GM19324 (cell line): Measurements from ENCODE around the gene PPP1R1B.

Experiments used
- ATAC-seq: cut with Tn5 transposase; IDR thresholded peaks from one replicate; pipeline ENCODE4 v1.9.1; 2021; ENCODE audit warnings: mild to moderate bottlenecking, moderate library complexity; ENCODE audit not compliant: unreplicated experiment, low FRiP score

Gene PPP1R1B

DNA sequence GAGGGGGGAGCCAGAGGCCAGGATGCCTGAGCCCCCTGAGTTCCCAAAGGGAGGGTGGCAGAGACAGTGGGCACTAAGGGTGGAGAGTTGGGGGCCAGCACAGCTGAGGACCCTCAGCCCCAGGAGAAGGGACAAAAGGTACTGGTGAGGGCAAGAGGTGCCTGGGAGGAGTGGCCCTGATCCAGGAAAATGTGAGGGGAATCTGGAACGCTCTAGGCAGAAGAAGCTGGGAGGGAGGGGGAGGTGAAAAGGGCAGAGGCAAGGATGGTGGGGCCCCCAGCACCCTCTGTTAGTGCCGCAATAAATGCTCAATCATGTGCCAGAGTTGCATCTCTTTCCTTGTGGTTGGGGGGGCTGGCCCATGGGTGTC, 39.5 kb downstream of the PPP1R1B start:
- ATAC-seq: no peak

DNA sequence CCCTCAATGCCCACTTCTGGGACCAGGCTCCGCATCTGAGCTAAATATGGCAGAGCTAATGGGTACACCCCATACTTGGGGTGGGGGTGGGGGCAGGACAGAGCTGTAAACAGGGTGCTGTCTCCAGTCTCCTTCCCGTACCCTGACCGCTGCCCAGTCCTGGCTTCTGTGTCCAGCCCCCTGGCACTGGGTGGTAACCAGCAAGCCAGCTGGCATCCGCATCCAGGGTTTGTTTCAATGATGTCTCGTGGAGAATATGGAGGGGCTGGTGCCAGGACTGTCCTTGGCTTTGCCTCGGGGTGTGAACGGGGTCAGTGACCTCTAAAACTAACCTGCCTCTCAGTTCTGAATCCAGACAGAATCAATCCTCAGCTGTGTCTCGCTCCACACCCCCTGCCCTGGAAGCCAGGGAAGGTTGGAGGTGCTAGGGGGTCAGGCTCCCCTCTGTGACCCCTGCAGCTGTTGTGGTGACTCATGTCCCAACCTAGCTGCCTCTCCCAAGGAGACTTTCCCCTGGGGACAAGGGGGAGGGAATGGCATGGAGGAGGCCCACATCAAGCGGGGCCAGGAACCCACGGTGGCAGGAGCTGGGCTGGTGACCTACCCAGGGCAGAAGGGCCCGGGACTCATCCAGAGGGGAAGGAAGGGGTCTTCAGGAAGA, 40.0 kb downstream of the PPP1R1B start:
- no peak for ATAC-seq

DNA sequence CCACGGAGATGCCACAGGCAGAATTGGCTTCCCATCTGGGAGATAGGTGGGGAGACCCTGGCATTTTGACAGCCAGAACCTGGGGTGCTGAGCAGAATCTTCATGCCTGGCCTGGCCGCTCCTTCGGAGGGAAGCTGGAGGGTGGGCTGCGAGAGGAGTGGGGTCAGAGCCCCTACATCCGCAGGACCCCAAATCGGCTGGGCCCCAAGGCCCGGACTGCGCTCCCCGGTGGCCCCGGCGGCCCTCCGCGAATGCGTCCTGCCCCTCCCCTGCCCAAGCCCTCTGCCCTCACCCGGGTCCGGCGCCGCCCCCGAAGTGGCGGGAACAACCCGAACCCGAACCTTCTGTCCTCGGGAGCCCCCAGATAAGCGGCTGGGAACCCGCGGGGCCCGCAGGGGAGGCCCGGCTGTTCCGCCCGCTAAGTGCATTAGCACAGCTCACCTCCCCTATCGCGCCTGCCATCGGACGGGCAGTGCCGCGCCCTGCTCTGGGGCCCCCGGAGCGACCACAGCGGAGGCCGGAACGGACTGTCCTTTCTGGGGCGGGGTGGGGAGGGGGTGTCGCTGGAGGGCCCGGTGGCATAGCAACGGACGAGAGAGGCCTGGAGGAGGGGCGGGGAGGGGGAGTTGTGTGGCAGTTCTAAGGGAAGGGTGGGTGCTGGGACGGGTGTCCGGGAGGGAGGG, 40.7 kb downstream of the PPP1R1B start:
- no peak for ATAC-seq

DNA sequence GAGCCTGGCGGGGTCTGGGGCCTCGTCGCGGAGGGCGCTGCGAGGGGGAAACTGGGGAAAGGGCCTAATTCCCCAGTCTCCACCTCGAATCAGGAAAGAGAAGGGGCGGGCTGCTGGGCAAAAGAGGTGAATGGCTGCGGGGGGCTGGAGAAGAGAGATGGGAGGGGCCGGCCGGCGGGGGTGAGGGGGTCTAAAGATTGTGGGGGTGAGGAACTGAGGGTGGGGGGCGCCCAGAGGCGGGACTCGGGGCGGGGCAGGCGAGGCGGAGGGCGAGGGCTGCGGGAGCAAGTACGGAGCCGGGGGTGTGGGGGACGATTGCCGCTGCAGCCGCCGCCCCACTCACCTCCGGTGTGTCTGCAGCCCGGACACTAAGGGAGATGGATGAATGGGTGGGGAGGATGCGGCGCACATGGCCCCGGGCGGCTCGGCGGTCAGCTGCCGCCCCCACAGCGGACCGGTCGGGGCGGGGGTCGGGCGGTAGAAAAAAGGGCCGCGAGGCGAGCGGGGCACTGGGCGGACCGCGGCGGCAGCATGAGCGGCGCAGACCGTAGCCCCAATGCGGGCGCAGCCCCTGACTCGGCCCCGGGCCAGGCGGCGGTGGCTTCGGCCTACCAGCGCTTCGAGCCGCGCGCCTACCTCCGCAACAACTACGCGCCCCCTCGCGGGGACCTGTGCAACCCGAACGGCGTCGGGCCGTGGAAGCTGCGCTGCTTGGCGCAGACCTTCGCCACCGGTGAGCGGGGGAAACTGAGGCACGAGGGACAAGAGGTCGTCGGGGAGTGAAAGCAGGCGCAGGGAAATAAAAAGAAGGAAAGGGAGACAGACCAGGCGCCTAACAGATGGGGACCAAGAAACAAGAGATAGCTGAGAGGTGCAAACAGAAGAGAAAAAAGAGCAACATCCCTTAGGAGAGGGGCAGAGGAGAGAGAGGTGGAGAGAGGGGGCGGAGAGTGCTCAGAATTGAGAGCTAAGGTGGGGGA, 41.5 kb downstream of the PPP1R1B start, which contains the start of gene PNMT:
Gene PNMT, plus strand, starts transcription at position 509 of the 980 bp plus-strand sequence. Its CDS starts 23 bp downstream, at position 532.
- no peak for ATAC-seq

DNA sequence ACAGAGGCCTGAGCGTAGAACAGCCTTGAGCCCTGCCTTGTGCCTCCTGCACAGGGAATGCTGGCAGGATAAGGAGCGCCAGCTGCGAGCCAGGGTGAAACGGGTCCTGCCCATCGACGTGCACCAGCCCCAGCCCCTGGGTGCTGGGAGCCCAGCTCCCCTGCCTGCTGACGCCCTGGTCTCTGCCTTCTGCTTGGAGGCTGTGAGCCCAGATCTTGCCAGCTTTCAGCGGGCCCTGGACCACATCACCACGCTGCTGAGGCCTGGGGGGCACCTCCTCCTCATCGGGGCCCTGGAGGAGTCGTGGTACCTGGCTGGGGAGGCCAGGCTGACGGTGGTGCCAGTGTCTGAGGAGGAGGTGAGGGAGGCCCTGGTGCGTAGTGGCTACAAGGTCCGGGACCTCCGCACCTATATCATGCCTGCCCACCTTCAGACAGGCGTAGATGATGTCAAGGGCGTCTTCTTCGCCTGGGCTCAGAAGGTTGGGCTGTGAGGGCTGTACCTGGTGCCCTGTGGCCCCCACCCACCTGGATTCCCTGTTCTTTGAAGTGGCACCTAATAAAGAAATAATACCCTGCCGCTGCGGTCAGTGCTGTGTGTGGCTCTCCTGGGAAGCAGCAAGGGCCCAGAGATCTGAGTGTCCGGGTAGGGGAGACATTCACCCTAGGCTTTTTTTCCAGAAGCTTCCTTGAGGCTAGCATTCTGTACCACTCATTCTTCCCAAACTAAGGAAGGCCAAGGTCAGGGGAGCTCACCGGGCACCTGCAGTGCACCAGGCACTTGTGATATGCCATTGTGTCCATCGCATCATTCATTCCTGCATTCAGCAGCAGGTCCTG, 43.4 kb downstream of the PPP1R1B start:
- ATAC-seq: no peak

DNA sequence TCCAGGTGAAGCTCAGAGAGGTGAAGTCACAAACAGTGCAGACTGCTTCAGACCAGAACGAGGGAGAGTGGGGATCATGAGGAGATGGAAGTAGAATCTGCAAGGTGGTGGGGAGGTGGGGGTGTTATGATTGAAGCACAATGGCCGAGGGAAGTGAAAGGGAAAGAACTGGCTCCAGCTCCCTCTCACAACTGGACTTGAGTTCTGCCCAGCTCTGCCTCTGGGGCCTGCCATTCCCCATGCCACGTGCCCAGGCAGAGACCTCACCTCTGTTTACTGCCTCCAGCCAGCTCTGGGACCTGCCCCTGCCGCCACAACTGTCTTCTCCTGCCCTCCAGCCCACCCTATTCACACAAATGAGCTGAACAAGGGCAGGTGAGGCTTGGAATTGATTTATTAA, 44.0 kb downstream of the PPP1R1B start:
- ATAC-seq: no peak

DNA sequence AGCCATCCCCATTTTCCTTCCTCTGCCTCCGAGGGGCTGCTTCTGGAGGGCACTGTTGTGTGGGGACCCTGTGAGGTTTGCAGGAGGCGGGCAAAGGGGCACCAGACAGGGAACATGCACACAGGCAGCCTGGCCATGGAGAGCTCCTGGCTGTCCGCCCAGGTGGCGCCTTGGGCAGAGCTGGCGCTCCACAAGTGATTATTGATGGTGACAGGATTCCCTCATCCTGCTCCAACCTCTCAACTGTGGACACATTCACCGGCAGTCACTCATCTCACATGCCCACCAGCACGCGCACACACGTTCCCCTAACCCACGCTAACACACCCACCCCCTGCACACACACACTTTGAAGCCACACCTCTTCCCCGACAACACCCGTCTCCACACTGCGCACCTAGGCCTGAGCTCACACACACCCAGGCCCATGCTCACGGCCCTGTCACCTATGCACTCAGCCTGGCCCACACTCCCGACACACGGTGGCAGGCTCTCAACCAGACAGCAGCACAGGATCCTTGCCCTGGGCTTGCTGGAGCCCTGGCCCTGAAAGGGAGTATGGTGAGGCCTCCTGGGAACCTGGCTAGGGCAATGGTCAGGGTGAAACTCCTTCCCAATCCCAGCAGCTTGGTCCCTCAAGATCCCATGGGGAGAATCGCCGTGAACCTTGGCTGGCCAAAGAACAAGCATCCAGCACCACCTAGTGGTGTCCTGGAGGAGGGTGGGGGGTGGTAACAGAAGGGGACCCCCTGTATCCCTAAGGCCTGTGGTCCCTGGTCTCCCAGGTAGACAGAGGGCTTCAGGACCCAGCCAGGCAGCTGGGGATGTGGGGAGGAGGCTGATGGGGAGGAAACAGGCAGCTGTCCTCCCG, 45.1 kb downstream of the PPP1R1B start:
- ATAC-seq: no peak

DNA sequence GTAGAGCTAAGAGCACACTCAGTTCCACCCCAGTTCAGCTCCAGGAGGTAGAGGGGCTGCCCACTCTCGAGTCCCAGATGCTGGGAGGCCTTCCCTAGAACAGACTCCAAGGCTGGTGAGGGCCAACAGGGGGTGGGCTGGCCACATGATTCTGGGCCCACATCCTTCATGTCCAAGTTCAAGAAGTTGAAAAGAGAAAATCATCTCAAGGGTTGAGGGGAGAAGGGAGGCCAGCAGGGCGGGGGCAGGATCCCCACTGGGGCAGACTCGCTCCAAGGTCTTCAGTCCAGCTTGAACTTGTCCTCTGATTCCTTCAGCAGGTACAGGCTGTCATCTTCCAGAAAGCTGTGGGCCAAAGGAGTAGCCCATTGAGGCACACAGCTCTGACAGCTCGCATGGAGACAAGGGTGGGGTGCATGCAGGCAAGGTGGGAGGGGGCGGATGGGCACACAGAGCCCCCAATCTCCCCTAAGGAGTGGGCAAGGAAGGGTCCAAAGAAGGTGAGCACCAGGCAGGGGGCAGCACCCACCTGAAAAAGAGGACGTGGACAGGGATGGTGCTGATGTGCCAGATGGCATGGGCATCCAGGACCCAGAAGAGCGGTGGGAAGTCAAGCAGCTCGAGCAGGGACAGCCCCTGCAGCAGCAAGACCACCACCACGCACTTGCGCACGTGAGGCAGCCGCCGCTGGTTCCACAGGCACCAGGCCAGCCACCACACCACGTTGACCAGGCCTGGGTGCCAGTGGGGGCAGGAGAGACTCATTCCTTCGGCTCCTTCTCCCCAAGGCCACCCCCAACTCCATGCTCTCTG, 46.0 kb downstream of the PPP1R1B start:
- no peak for ATAC-seq

DNA sequence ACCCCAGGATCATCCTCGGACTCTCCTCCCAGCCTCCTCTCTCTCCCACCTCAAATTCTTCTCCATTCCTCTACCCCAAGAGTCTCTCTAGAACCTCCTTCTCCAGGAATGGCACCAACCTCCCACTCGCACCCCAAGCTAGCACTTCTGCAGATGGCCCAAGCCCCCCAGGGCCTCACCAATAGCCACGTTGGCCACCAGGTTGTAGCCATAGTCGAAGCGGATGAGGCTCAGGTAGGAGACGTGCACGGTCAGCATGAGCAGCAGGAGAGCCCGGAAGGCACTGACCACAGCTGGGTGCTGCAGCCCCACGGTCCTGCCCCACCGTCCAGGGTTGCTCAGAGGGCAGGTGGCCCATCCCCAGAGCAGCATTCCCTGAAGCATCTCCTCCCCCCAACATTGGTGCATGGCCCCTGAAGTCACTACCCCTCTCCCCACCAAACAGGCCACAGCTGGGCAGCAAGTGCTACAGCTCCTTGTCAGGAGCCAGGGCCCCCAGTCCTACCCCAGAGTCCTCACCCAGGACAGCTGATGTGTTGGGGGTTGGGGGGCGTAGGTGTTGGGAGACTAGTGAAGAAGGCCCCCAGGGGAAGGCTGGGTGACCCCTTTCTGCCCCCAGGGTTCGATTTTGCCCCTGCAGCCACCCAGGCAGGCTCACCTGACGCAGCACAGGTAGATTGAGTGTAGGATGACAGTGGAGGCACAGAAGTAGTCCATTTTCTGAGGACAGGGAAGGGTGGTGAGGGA, 46.8 kb downstream of the PPP1R1B start:
- ATAC-seq: no peak

DNA sequence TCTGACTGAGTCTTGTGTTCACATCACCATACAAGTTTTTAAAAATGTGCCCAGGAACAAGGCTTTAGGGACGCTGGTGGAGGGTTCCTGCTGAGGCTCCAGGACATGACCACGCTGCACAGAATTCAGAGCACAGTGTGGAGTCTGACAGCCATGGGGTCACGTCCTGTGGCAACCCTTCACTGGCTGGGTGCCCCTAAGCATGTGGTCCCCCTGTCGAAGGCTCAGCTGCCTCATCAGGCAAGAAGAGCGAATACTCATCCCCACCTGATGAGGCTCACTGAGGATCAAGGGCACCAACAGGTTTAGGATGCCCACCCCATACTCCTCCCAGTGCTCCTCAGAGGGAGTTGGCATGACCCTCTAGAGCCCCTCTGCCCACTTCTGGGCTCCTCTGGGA, 47.4 kb downstream of the PPP1R1B start:
- no peak for ATAC-seq

DNA sequence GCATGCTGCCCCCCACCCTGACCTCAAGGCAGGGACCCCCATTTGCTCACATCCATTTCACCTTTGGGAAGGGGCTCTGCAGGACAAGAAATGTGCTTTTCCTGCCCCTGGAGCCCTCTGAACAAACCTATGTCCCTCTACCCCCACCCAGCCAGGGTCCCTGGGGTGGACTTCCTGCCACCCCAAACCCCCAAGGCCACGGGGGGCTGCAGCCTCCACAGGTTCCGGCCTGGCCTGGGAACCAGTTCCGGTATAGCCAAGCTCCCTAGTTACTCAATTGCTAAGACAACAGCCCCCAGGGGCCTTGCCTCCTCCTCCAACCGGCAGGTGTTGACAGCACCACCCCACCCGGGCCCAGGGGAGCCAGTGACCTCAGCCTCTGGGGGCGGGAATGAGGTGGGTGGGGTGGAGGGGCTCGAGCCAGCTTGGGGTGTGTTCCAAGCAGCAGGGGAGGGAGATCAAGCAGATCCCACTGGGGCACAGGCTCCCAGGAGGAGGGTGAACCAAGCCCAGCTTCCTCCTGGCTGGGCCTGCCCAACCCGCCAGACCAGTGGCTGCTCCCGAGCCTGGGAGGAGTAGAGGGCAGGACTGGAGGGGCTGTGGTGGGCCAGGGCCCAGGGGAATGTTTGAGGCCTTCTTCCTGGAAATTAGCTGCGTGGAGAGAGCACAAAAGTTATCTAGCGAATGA, 48.1 kb downstream of the PPP1R1B start:
- no peak for ATAC-seq

DNA sequence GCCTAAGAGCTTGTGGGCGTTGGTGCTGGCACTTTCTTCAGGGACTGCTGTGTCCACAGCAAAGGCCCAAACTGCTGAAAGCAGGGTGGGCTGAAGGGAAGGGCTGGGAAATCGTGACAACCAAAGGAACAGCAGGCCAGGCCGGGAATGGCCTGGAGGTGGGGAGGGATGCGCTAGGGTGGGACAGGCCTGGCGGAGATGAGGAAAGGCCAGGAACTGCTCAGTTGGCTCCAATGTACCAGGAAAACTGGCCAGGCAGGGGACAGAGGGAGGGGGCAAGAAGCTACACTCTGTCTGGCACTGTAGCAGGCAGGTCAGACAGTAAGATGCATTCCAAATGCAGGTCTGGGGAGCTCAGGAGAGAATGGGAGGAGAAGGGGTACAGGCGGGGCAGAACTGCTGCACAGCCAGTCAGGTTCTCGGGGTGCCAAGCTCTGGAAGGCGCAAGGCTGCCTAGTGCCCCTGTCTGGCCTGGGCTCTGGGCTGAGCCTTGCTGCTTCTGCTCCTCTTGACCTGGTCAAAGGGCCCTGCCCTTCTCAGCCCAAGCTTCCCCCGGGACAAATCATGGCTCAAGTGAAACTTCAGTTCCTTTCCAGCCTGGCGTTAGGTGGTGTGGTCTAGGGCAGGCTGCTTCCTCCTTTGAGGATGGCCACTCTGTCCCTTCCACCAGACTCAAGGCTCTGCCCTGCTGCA, 48.8 kb downstream of the PPP1R1B start:
- no peak for ATAC-seq

DNA sequence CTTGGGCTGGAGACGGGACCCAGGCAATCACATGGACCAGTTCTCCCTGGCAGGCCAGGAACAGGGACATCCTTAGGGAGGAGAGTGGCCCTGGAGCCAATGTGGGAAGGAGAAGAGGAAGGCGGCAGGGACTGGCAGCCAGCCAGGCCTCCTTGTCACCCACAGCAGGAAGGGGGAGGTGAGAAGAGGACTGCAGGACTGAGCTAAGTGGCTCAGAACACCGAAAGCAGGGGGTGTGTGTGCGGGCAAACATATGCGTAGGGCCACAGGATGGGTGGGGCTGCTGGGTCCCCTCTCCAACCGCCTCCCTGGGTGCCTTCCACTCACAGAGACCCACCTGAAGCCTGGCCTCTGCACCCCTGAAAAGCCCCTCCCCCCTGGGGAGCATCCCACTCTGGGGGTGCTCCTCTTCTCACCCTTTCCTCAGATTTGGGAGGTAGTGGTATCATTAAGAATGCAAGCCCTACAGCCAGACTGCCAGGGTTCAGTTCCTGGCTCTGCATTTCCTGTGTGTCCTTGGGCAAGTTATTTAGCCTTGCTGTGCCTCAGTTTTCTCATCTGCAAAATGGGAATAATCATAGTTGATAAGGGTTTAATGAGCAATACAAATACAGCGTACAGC, 49.6 kb downstream of the PPP1R1B start:
- ATAC-seq: no peak

DNA sequence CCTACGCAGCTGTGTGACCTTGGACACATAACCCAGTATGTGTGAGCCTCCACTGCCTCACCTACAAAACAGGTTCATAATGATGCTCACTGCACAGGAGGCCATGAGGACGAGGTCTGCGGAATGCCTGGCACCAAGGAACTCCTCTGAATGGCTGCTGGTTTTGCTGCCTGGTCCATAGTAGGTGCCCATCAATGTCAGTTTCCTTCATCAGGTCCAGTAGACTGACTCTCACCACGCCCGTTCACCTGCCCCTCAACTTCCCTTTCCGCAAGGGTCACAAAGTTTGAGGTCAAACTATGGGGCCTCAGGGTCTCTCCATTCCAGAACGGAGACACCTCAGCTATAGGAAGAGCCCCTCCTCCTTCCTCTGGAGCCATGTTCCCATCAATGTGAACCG, 50.3 kb downstream of the PPP1R1B start:
- no peak for ATAC-seq

DNA sequence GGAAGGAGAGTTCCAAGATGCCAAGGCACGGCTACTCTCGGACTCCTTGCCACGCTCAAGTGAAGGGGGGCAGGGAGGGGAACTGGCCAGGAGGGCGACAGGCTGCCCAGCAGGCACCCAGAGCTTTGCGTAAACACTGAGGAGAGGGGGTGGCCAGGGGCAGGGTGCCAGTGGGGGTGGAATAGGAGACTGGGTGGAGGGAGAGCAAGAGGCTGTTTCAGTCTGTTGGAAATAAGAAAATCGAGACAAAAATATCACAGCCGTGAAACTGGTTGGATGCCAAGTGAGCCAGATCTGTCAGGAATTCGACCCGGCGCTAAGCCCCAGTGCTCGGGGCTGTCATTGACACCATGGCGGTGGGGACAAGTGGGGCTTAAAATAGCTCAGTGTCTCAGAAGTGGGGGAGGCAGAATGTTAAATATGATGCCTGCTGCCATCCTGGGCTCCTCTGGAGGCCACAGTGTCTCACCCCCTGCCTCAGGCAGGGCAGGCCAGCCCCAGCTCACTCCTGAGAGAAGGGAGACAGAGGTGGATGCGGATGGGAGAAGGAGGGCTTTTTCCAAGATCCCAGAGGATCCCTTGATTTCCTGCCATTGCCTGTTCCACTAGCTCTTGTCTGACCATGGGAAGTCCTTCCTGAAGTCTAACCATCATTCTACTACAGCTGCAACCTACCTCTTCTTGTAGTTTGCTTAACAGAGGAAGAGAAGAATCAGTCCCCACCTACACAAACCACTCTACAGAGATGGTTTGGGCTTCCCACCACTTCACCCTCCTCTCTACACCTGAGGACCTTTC, 51.0 kb downstream of the PPP1R1B start:
- ATAC-seq: no peak
